ENCODE data around the gene ARPIN.

The ARPIN gene

DNA sequence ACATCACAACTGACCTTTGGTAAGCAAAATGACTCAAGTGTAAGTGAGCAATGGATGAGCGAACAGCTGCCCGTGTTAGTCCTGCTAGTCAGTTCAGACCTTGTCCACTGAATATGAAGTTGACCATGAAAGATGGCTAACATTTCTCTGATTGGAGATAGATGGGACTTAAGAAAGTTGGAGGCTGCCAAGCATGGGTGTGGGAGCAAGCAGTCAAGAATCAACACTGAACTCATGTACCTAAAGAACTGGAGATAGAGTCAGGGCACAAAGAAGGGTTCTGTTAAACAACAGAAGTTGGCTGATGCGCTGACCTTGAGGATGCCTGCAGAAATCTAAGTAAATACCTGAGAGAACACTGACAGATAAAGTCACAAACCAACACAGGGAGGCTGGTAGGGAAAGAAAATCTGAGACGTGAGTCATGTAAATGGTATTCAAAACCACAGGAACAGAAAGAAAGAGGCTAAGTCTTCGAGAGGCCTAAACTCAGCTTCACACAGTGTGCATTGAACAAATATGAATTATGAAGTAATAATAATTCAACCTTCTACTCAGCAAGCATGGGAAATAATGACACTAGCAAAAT lies 67.4 kb downstream of the ARPIN start:
- Histone ChIP-seq H3K36me3 (ENCODE audit: control insufficient read depth, low read length) (peaks cover 4% of the 10 kb centered on the region), H3K27ac (ENCODE audit: low read depth, low read length) (no peak overlapping the region), H3F3A (ENCODE audit: control insufficient read depth, insufficient read depth) (no peaks in the 10 kb centered on the region), H3K9me2 (replicated peaks; ENCODE audit: control insufficient read depth, low read length) (no peaks in the 10 kb centered on the region), H4K20me1 (ENCODE audit: control insufficient read depth, insufficient read depth, low read depth, low read length) (no peaks in the 10 kb centered on the region), H3K27me3 (ENCODE audit: control insufficient read depth, low read length) (no peaks in the 10 kb centered on the region), H3K79me2 (ENCODE audit: control insufficient read depth, low read length) (no peaks in the 10 kb centered on the region), H3K4me2 (ENCODE audit: low read length) (no peak overlapping the region), H3K4me1 (ENCODE audit: control insufficient read depth, low read length) (no peaks in the 10 kb centered on the region), H3K4me3 (ENCODE audit: low read length) (no peak overlapping the region), H3K9me3 (ENCODE audit: control insufficient read depth, insufficient read depth, low read length) (no peaks in the 10 kb centered on the region)
- TF ChIP-seq, protein P1, sequence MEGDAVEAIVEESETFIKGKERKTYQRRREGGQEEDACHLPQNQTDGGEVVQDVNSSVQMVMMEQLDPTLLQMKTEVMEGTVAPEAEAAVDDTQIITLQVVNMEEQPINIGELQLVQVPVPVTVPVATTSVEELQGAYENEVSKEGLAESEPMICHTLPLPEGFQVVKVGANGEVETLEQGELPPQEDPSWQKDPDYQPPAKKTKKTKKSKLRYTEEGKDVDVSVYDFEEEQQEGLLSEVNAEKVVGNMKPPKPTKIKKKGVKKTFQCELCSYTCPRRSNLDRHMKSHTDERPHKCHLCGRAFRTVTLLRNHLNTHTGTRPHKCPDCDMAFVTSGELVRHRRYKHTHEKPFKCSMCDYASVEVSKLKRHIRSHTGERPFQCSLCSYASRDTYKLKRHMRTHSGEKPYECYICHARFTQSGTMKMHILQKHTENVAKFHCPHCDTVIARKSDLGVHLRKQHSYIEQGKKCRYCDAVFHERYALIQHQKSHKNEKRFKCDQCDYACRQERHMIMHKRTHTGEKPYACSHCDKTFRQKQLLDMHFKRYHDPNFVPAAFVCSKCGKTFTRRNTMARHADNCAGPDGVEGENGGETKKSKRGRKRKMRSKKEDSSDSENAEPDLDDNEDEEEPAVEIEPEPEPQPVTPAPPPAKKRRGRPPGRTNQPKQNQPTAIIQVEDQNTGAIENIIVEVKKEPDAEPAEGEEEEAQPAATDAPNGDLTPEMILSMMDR (IDR thresholded peaks at IDR 0.05; ENCODE audit: low read depth, low read length, poor library complexity, severe bottlenecking) = no peak
- TF ChIP-seq EZH2phosphoT487 (IDR thresholded peaks at IDR 0.05; ENCODE audit: borderline replicate concordance, low read length) = no peak
